Peyer's patch (tissue), 4 donors: ENCODE data around the gene TEX19. TPM values are rescaled to one million over a fixed set of nuclear protein-coding genes. Genes with fewer than 3 reads are reported as not detected.
A peak's percentile ranks its signal among the peaks of the same experiment; 100 is the strongest.

Source experiments
- DNase-seq, 3 donors: peaks; one replicate each; pipeline ENCODE4 v3.0.0-alpha.2; 2017 to 2019
- H3K27ac ChIP-seq, 4 donors: fragments of 200-600 bp; sonication (generic); one replicate each; pipeline ENCODE4 v1.5.1; 2016 to 2019
- H3K27me3 ChIP-seq, 2 donors: fragments of 200-600 bp; sonication (generic); one replicate each; pipeline ENCODE4 v1.5.1; 2019
- H3K36me3 ChIP-seq, 3 donors: fragments of 200-600 bp; sonication (generic); one replicate each; pipeline ENCODE4 v1.5.1; 2016 to 2019
- H3K4me1 ChIP-seq, 4 donors: fragments of 200-600 bp; sonication (generic); one replicate each; pipeline ENCODE4 v1.5.1; 2016 to 2019
- H3K4me3 ChIP-seq, 4 donors: fragments of 200-600 bp; sonication (generic); 1 replicate in 3 of 4; 2 replicates in 1 of 4; pipeline ENCODE4 v1.5.1; 2016 to 2019; ENCODE audit warnings: mild to moderate bottlenecking in 1 of 4
- H3K9me3 ChIP-seq, 4 donors: fragments of 200-600 bp; sonication (generic); one replicate each; pipeline ENCODE4 v1.5.1; 2016 to 2019; ENCODE audit warnings: mild to moderate bottlenecking in 1 of 4
- POLR2A ChIP-seq, 2 donors: fragments of 450-650 bp; IDR thresholded peaks; one replicate each; pipeline ENCODE4 v1.5.1; 2017; ENCODE audit warnings: antibody characterized with exemption in 2 of 2, mild to moderate bottlenecking in 2 of 2, moderate library complexity in 2 of 2
- total RNA-seq, 4 donors: library from RNA; depleted of rRNA; stranded (reverse); fragments of >200 nt; gene quantifications; one replicate each; pipeline ENCODE4 v1.1.0, GENCODE V29; 2016
- TF ChIP-seq, protein P1 (sequence below), 6 experiments: fragments of 450-650 bp in 4 of 6; fragments of 200-600 bp in 2 of 6; sonication (generic) in 1 of 6; IDR thresholded peaks; one replicate each; pipeline ENCODE4 v1.5.1; 2017 to 2019; ENCODE audit warnings: antibody characterized with exemption in 6 of 6, mild to moderate bottlenecking in 3 of 6, moderate library complexity in 1 of 6

Gene TEX19
- total RNA-seq, 4 donors from 2014 or later = not detected

DNA sequence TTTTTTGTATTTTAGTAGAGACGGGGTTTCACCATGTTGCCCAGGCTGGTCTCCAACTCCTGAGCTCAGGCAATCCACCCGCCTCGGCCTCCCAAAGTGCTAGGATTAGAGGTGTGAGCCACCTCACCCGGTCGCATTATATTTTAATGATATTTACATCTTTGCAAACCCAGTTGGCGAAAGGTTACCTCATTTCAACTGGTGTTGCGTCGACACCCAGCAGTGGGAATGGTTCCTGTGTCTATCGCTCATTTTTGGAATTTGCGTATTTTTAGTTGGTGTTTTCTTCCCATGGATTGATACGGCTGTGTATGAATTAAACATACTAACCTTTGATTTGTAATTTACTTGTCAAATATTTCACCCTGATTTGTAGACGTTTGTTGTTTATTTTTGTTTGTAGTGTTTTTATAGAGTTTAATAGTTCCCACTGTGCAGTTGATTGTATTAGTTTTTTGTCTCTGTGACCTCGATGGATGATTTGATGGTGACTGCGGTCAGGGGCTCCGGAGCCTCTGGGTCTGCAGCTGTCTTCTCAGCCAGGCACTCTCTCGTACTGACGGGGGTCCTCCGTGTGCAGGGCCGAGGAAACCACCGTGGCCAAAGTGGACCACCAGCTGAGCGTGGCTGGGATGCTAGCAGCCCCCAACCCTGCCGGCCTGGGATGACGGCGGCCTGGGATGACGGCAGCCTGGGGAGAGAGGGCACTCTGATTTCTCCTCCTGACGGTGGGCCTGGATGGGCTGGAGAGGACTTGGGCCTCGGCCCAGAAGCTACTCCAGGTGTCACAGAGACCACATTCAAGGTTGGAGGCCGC, 45.6 kb upstream of the TEX19 start:
- TF ChIP-seq, protein P1, sequence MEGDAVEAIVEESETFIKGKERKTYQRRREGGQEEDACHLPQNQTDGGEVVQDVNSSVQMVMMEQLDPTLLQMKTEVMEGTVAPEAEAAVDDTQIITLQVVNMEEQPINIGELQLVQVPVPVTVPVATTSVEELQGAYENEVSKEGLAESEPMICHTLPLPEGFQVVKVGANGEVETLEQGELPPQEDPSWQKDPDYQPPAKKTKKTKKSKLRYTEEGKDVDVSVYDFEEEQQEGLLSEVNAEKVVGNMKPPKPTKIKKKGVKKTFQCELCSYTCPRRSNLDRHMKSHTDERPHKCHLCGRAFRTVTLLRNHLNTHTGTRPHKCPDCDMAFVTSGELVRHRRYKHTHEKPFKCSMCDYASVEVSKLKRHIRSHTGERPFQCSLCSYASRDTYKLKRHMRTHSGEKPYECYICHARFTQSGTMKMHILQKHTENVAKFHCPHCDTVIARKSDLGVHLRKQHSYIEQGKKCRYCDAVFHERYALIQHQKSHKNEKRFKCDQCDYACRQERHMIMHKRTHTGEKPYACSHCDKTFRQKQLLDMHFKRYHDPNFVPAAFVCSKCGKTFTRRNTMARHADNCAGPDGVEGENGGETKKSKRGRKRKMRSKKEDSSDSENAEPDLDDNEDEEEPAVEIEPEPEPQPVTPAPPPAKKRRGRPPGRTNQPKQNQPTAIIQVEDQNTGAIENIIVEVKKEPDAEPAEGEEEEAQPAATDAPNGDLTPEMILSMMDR (IDR thresholded peaks at IDR 0.05) = no peak
- TF ChIP-seq POLR2A (IDR thresholded peaks at IDR 0.05) = no peak
- Histone ChIP-seq H3K9me3 (no peaks in the 10 kb centered on the region), H3K27ac (no peak overlapping the region), H3K27me3 (no peaks in the 10 kb centered on the region), H3K4me1 (peaks cover 0 to 29% (median 10%) of the 10 kb centered on the region in 4 donors), H3K36me3 (no peaks in the 10 kb centered on the region), H3K4me3 (no peak overlapping the region)
- DNase-seq = no peak

DNA sequence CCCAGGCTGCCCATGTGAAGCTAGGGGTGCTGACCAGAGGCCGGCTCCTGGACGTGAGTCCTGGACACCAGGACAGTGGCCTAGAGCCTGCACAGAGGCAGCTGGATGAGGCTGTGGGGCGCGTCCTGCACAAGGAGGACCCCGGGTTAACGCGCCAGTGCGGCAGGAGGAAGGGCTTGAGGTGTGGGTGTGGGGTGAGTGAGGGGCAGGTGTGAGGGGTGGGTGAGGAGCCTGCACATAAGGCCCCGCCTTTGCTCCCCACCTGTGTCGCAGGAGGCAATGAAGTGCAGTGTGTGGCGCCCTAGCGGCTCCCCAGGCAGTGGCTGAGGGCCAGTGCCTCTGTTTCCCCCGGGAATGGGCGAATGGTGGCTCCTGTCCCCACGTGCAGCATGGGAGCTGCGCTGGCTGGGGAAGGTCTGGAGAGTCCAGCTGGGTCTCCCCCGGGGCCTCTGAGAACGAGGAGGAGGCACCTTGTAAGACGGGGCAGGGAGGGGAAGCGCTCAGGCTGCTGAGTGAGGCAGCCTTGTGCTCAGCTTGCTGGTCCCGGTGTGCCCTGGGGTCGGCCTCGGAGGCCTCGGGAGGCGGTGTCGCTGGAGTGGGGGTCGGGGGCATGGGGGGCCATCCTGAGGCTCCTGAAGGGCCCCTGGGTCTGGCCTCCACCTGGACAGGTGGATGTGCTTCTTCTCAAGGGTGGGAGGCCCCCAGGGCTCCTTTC, 44.9 kb upstream of the TEX19 start:
- H3K27me3 ChIP-seq = no peaks in the 10 kb centered on the region

DNA sequence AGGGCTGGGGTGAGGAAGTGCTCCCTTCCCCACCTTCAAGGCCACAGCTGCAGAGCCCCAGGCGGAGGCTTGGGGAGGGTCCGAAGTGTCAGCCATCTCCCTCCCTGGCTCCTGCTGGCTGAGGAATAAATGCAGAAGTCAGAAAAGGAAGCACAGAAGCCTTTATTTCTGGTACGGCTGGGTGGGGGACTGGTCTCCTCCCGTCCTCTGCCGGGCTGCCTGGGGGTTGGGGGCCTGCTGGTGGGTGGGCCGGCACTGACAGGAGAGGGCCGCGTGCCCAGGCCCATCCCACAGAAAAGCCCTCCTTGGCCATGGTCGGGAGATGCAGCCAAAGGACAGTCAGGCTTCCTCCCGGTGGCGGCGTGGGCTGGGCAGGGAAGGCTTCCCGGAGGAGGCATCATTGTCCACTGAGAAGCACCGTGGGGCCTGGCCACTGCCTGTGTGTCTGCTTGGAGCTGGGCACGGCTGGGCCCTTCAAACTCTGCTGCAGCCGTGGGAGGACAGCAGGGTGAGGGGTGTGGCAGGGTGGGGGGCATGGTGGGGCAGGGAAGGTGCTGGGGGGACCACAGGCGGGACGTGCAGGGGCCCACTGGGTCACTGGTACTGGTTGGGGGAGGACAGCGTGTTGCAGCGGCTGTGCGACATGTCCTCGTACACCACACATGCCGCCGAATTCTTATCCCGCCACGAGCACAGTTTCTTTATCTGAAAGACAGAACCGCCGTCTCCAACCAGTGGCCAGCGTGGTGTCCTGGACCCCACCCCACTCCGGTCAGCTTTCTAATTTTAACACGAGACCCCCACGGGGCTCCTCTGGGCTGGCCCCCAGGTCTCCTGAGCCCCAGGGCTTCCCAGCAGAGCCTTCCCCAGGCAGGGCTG, 44.1 kb upstream of the TEX19 start:
- TF ChIP-seq, protein P1 (IDR thresholded peaks at IDR 0.05) = no peak
- TF ChIP-seq POLR2A (IDR thresholded peaks at IDR 0.05) = no peak
- H3K4me1 ChIP-seq = peaks cover 0 to 20% (median 10%) of the 10 kb centered on the region in 4 donors
- DNase-seq = no peak
- no peaks in the 10 kb centered on the region for H3K27me3 ChIP-seq
- H3K27ac ChIP-seq = peak overlapping the region in 1 of 4 donors; percentile 73
- no peaks in the 10 kb centered on the region for H3K36me3 ChIP-seq
- H3K4me3 ChIP-seq = peak overlapping the region in 3 of 4 donors; percentile 32 to 46 (median 38)
- H3K9me3 ChIP-seq = no peaks in the 10 kb centered on the region

More for the DNA sequence above, 44.9 kb upstream of the TEX19 start:
- no peak for DNase-seq
- Histone ChIP-seq H3K9me3 (no peaks in the 10 kb centered on the region), H3K27ac (peak overlapping the region in 1 of 4 donors; percentile 73), H3K4me1 (peaks cover 0 to 26% (median 10%) of the 10 kb centered on the region in 4 donors), H3K4me3 (no peak overlapping the region), H3K36me3 (no peaks in the 10 kb centered on the region)
- TF ChIP-seq POLR2A (IDR thresholded peaks at IDR 0.05) = no peak
- TF ChIP-seq, protein P1 (IDR thresholded peaks at IDR 0.05) = no peak

DNA sequence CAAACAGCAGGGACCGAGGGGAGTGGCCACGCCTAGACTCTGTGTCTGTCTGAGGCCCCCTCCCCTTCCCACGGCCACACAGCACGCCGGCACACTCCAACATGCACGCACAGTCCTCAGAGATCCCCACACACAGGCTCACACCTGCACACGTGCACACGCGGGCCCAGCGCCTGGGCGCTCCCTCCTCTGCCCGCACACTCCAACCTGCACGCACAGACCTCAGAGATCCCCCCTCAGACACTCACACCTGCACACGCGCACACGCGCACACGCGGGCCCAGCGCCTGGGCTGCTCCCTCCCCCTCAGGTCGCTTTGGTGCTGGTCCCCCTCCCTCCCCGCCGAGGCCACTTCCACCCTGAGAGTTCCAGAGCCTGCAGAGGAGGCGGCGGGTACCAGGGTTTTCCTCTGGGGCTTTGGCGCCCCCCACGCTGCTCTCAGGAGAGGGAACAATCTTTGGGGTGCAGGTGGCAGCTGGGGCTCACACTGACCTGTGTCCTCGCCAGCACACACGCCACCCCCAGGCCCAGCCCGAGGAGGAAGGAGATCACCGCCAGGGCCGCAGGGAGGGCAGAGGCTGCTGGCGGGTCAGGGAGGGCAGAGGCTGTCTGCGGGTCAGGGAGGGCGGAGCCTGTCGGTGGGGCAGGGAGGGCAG, 43.2 kb upstream of the TEX19 start:
- TF ChIP-seq POLR2A (IDR thresholded peaks at IDR 0.05) = no peak
- H3K4me3 ChIP-seq = peak overlapping the region; percentile 28 to 46 (median 35)
- H3K27me3 ChIP-seq = no peaks in the 10 kb centered on the region
- H3K4me1 ChIP-seq = peaks cover 0 to 21% (median 10%) of the 10 kb centered on the region in 4 donors
- peak overlapping the region; percentile 59 to 75 (median 72) for H3K27ac ChIP-seq
- H3K36me3 ChIP-seq = no peaks in the 10 kb centered on the region
- H3K9me3 ChIP-seq = no peaks in the 10 kb centered on the region
- peak in 2 of 3 donors; percentile 63 to 74 for DNase-seq

DNA sequence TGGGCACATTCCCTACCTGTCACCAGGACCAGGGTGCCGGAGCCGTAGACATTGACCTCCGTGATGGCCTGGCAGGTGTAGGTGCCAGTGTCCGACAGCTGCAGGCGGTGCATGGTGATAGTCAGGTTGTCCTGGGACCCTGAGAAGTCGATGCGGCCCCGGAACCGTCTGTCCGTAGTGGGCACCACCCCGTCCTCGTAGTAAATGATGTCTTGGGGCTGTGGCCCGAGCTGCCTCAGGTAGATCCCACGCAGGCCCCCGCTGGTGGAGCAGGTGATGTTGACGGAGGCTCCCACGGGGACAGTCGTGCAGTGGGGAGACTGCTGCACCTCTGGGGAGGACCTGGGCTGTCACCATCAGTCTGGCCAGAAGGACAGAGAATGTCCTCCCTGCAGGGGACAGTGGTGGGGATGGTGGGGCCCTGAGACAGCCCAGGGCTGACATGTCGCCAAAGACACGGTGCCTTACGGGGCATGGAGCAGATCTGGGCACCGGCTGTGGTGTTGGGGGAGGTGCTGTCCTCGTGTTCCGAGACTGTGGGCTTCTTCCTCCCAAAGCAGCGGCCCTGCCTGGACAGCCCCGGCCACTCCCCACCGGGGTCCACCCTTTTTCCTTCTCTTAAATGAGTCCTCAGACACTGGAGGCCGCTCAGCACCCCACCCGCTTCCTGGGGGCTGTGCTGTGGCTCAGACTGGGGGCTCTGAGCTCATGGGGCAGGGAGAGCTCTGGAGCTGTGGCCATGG, 42.2 kb upstream of the TEX19 start:
- DNase-seq = no peak
- H3K27me3 ChIP-seq = no peaks in the 10 kb centered on the region
- H3K4me3 ChIP-seq = peak overlapping the region; percentile 28 to 46 (median 35)
- H3K27ac ChIP-seq = peak overlapping the region; percentile 59 to 75 (median 72)
- H3K9me3 ChIP-seq = no peaks in the 10 kb centered on the region
- no peaks in the 10 kb centered on the region for H3K36me3 ChIP-seq
- no peak for TF ChIP-seq POLR2A (IDR thresholded peaks at IDR 0.05)
- TF ChIP-seq, protein P1 (IDR thresholded peaks at IDR 0.05) = no peak
- peaks cover 0 to 30% (median 15%) of the 10 kb centered on the region in 4 donors for H3K4me1 ChIP-seq
